Measurements from ENCODE around the gene NOVA2.

- TF ChIP-seq, protein P1, sequence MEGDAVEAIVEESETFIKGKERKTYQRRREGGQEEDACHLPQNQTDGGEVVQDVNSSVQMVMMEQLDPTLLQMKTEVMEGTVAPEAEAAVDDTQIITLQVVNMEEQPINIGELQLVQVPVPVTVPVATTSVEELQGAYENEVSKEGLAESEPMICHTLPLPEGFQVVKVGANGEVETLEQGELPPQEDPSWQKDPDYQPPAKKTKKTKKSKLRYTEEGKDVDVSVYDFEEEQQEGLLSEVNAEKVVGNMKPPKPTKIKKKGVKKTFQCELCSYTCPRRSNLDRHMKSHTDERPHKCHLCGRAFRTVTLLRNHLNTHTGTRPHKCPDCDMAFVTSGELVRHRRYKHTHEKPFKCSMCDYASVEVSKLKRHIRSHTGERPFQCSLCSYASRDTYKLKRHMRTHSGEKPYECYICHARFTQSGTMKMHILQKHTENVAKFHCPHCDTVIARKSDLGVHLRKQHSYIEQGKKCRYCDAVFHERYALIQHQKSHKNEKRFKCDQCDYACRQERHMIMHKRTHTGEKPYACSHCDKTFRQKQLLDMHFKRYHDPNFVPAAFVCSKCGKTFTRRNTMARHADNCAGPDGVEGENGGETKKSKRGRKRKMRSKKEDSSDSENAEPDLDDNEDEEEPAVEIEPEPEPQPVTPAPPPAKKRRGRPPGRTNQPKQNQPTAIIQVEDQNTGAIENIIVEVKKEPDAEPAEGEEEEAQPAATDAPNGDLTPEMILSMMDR (IDR thresholded peaks at IDR 0.05), result no peak
- no peak for TF ChIP-seq EP300 (IDR thresholded peaks at IDR 0.05; ENCODE audit: low read depth)
These were observed 68.7 kb downstream of the NOVA2 start for GRCh38 chr19:45905011-45905410.

Measured in transverse colon (tissue), 3 donors.